HepG2 (cell line): Measurements from ENCODE around the gene BMF. TPM values are rescaled to one million over a fixed set of nuclear protein-coding genes. Genes with fewer than 3 reads are reported as not detected.

Source experiments
- GATAD1 ChIP-seq: IDR thresholded peaks from 2 replicates; pipeline ENCODE4 v1.6.1; 2016; ENCODE audit warnings: missing genetic modification reagents, missing compliant biosample characterization
- KLF16 ChIP-seq, 2 experiments: sonication (generic) in 1 of 2; formaldehyde crosslinking in 1 of 2; IDR thresholded peaks; 2 replicates each; pipeline versions ENCODE4 v1.6.1 to v1.8.0; 2016 to 2023; ENCODE audit warnings: missing genetic modification reagents in 2 of 2, missing compliant biosample characterization in 1 of 2
- MAFK ChIP-seq, 2 experiments: IDR thresholded peaks in 1 of 2; conservative IDR thresholded peaks in 1 of 2; 2 replicates each; pipeline ENCODE4 v1.6.1; 2011; ENCODE audit warnings: improper control_type of control experiment in 2 of 2, low read length in 2 of 2
- MXD4 ChIP-seq: IDR thresholded peaks from 2 replicates; pipeline ENCODE4 v1.6.1; 2016; ENCODE audit warnings: mild to moderate bottlenecking, missing biosample characterization, missing genetic modification reagents
- NKX3-1 ChIP-seq: sonication (generic); formaldehyde crosslinking; IDR thresholded peaks from 2 replicates; pipeline ENCODE4 v1.5.0; 2020; ENCODE audit warnings: missing genetic modification reagents
- TMF1 ChIP-seq: sonication (generic); formaldehyde crosslinking; IDR thresholded peaks from 2 replicates; pipeline ENCODE4 v1.8.1; 2022; ENCODE audit warnings: low read depth, missing genetic modification reagents
- ZFX ChIP-seq: sonication (generic); formaldehyde crosslinking; IDR thresholded peaks from 2 replicates; pipeline ENCODE4 v1.4.0; 2020; ENCODE audit warnings: mild to moderate bottlenecking, low read depth, missing genetic modification reagents, moderate library complexity
- ZNF24 ChIP-seq: fragments of 450-650 bp; IDR thresholded peaks from 2 replicates; pipeline ENCODE4 v1.6.1; 2017; ENCODE audit warnings: antibody characterized with exemption, mild to moderate bottlenecking
- ZNF335 ChIP-seq: sonication (generic); formaldehyde crosslinking; IDR thresholded peaks from 2 replicates; pipeline ENCODE4 v1.4.0; 2020; ENCODE audit warnings: missing genetic modification reagents
- ZNF362 ChIP-seq: sonication (generic); formaldehyde crosslinking; IDR thresholded peaks from 2 replicates; pipeline ENCODE4 v1.4.0; 2020; ENCODE audit warnings: missing genetic modification reagents, mild to moderate bottlenecking, borderline replicate concordance
- ZNF597 ChIP-seq: sonication (generic); formaldehyde crosslinking; IDR thresholded peaks from 2 replicates; pipeline ENCODE4 v1.5.0; 2020; ENCODE audit warnings: missing genetic modification reagents
- ZNF619 ChIP-seq: sonication (generic); formaldehyde crosslinking; IDR thresholded peaks from 2 replicates; pipeline ENCODE4 v1.4.0; 2020; ENCODE audit warnings: mild to moderate bottlenecking, missing genetic modification reagents
- polyA plus RNA-seq, 8 experiments: library from polyadenylated mRNA; depleted of rRNA in 3 of 8; stranded (reverse) in 7 of 8; unstranded in 1 of 8; fragments of >200 nt; fragmentation: Illumina TruSeq in 4 of 8; extraction: Trizol in 4 of 8; gene quantifications; 2 replicates each; pipeline versions ENCODE4 v1.2.1 to v1.2.3, GENCODE V29; 2011 to 2016; ENCODE audit warnings: low read depth in 4 of 8, missing spikeins in 1 of 8, mixed read lengths in 1 of 8; ENCODE audit not compliant: insufficient read depth in 1 of 8
- total RNA-seq, 5 experiments: library from RNA; depleted of rRNA; stranded (reverse); fragments of >200 nt; fragmentation: Illumina TruSeq; extraction: Trizol; gene quantifications; 2 replicates each; pipeline ENCODE4 v1.2.3, GENCODE V29; 2016; ENCODE audit warnings: low read depth in 1 of 5
- TF ChIP-seq, protein P1 (sequence below): IDR thresholded peaks from 2 replicates; pipeline ENCODE4 v1.6.1; 2016; ENCODE audit warnings: control low read depth
- TF ChIP-seq, protein P2 (sequence below): sonication (generic); formaldehyde crosslinking; IDR thresholded peaks from 2 replicates; pipeline ENCODE4 v1.4.0; 2020; ENCODE audit warnings: missing genetic modification reagents
- TF ChIP-seq, protein P3 (sequence below): sonication (generic); formaldehyde crosslinking; IDR thresholded peaks from 2 replicates; pipeline ENCODE4 v1.9.0; 2022; ENCODE audit warnings: low read depth, missing genetic modification reagents
- TF ChIP-seq, protein P4 (sequence below): sonication (generic); formaldehyde crosslinking; IDR thresholded peaks from 2 replicates; pipeline ENCODE4 v1.8.1; 2022; ENCODE audit warnings: mild to moderate bottlenecking, missing genetic modification reagents

BMF gene
- total and polyA plus RNA-seq, 2 of the 13 experiments (the other 11 are each of a cell fraction or from before 2014, with no cell fraction given): 8.7 to 15.9 TPM

- TF ChIP-seq ZFX (CRISPR knock-in tag) (peak; percentile 31; the same call in 1 of the 2 replicates), GATAD1 (CRISPR knock-in tag) (0 out of 2 replicates have a peak, but pooled peaks have one; percentile 41), ZNF335 (CRISPR knock-in tag) (0 out of 2 replicates have a peak, but pooled peaks have one; percentile 50), MAFK (conservative IDR thresholded peaks at IDR 0.05 in 1 of 2, IDR thresholded peaks at IDR 0.05 in 1 of 2; ENCODE audit: low read length in 2 of 2) (peak in 1 of 2 experiments; percentile 50; a peak in 2 of 4 replicates), MXD4 (CRISPR knock-in tag) (peak; percentile 40; the same call in 1 of the 2 replicates), NKX3-1 (no peak), ZNF619 (no peak), TMF1 (CRISPR knock-in tag) (no peak), ZNF362 (CRISPR knock-in tag) (no peak), ZNF597 (CRISPR knock-in tag) (no peak), ZNF24 (no peak), KLF16 (CRISPR knock-in tag; IDR thresholded peaks at IDR 0.05) (peak in 1 of 2 experiments; percentile 68; a peak in 2 of 4 replicates)
- TF ChIP-seq, protein P1, sequence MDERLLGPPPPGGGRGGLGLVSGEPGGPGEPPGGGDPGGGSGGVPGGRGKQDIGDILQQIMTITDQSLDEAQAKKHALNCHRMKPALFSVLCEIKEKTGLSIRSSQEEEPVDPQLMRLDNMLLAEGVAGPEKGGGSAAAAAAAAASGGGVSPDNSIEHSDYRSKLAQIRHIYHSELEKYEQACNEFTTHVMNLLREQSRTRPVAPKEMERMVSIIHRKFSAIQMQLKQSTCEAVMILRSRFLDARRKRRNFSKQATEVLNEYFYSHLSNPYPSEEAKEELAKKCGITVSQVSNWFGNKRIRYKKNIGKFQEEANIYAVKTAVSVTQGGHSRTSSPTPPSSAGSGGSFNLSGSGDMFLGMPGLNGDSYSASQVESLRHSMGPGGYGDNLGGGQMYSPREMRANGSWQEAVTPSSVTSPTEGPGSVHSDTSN (CRISPR knock-in tag): no peak
- TF ChIP-seq, protein P2, sequence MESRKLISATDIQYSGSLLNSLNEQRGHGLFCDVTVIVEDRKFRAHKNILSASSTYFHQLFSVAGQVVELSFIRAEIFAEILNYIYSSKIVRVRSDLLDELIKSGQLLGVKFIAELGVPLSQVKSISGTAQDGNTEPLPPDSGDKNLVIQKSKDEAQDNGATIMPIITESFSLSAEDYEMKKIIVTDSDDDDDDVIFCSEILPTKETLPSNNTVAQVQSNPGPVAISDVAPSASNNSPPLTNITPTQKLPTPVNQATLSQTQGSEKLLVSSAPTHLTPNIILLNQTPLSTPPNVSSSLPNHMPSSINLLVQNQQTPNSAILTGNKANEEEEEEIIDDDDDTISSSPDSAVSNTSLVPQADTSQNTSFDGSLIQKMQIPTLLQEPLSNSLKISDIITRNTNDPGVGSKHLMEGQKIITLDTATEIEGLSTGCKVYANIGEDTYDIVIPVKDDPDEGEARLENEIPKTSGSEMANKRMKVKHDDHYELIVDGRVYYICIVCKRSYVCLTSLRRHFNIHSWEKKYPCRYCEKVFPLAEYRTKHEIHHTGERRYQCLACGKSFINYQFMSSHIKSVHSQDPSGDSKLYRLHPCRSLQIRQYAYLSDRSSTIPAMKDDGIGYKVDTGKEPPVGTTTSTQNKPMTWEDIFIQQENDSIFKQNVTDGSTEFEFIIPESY (CRISPR knock-in tag): no peak
- TF ChIP-seq, protein P3, sequence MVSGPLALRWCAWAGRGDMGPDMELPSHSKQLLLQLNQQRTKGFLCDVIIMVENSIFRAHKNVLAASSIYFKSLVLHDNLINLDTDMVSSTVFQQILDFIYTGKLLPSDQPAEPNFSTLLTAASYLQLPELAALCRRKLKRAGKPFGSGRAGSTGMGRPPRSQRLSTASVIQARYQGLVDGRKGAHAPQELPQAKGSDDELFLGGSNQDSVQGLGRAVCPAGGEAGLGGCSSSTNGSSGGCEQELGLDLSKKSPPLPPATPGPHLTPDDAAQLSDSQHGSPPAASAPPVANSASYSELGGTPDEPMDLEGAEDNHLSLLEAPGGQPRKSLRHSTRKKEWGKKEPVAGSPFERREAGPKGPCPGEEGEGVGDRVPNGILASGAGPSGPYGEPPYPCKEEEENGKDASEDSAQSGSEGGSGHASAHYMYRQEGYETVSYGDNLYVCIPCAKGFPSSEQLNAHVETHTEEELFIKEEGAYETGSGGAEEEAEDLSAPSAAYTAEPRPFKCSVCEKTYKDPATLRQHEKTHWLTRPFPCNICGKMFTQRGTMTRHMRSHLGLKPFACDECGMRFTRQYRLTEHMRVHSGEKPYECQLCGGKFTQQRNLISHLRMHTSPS (CRISPR knock-in tag): no peak
- TF ChIP-seq, protein P4, sequence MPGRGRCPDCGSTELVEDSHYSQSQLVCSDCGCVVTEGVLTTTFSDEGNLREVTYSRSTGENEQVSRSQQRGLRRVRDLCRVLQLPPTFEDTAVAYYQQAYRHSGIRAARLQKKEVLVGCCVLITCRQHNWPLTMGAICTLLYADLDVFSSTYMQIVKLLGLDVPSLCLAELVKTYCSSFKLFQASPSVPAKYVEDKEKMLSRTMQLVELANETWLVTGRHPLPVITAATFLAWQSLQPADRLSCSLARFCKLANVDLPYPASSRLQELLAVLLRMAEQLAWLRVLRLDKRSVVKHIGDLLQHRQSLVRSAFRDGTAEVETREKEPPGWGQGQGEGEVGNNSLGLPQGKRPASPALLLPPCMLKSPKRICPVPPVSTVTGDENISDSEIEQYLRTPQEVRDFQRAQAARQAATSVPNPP: no peak
Observed at GRCh38 chr15:40081691-40082194, 26.9 kb downstream of the BMF start (continued).
